ENCODE measurements around the gene TCEA2.

- TF ChIP-seq EZH2 (IDR thresholded peaks at IDR 0.05) (no peak), POLR2AphosphoS5 (IDR thresholded peaks at IDR 0.05; ENCODE audit: borderline replicate concordance, low read depth, low read length) (no peak), FOXP2 (optimal IDR thresholded peaks at IDR 0.05; ENCODE audit: control extremely low read depth, extremely low read length, insufficient read depth) (no peak)
Measured at GRCh38 chr20:64077876-64078551, 15.0 kb downstream of the TCEA2 start.

Data from SK-N-MC (cell line).